HG02870 (cell line): ENCODE data around the gene DHX58.

ENCODE experiments used
- ATAC-seq: cut with Tn5 transposase; IDR thresholded peaks from one replicate; pipeline ENCODE4 v1.9.1; 2021; ENCODE audit warnings: mild to moderate bottlenecking, moderate library complexity; ENCODE audit not compliant: unreplicated experiment

The DHX58 gene

GRCh38 chr17:42087736-42088705 lies 24.5 kb downstream of the DHX58 start:
- ATAC-seq: no peak

GRCh38 chr17:42087042-42087701 lies 25.3 kb downstream of the DHX58 start:
- no peak for ATAC-seq

- no peak for ATAC-seq
These were observed 30.9 kb downstream of the DHX58 start for GRCh38 chr17:42081516-42082129.

- ATAC-seq: no peak
These were observed 33.0 kb downstream of the DHX58 start for GRCh38 chr17:42079541-42079940.

- ATAC-seq: no peak
These were observed 34.0 kb downstream of the DHX58 start for GRCh38 chr17:42078396-42079043.

GRCh38 chr17:42077755-42078154 lies 34.8 kb downstream of the DHX58 start:
- ATAC-seq: no peak

- ATAC-seq: no peak
These were observed 35.5 kb downstream of the DHX58 start for GRCh38 chr17:42076797-42077559.

GRCh38 chr17:42075789-42076188 lies 36.7 kb downstream of the DHX58 start:
- ATAC-seq: no peak

GRCh38 chr17:42072323-42073187 lies 40.0 kb downstream of the DHX58 start:
- ATAC-seq: no peak

- ATAC-seq: no peak
These were observed 40.7 kb downstream of the DHX58 start for GRCh38 chr17:42071810-42072209.

- no peak for ATAC-seq
These were observed 43.5 kb downstream of the DHX58 start for GRCh38 chr17:42068979-42069378.

- ATAC-seq: no peak
These were observed 45.0 kb downstream of the DHX58 start for GRCh38 chr17:42067371-42068091.

GRCh38 chr17:42065201-42065600 lies 47.3 kb downstream of the DHX58 start:
- no peak for ATAC-seq

- no peak for ATAC-seq
These were observed 49.8 kb downstream of the DHX58 start for GRCh38 chr17:42062681-42063080.

- ATAC-seq: no peak
These were observed 50.6 kb downstream of the DHX58 start for GRCh38 chr17:42061646-42062487.

GRCh38 chr17:42060231-42060630 lies 52.3 kb downstream of the DHX58 start:
- ATAC-seq: no peak

- no peak for ATAC-seq
These were observed 52.7 kb downstream of the DHX58 start for GRCh38 chr17:42059815-42060214.

GRCh38 chr17:42058063-42058462 lies 54.5 kb downstream of the DHX58 start:
- no peak for ATAC-seq
